AG04449 (cell line): Measurements from ENCODE around the gene DOHH.

Experiments
- CTCF ChIA-PET: fragments of 350-600 bp; formaldehyde crosslinking; extraction: SDS; loops from one replicate; lab custom pipeline; 2021; ENCODE audit warnings: antibody characterized with exemption; lab: Yijun Ruan, JAX
- POLR2A ChIA-PET: fragments of 400-600, 350-600 bp; formaldehyde crosslinking; extraction: SDS; loops from one replicate; lab custom pipeline; 2020; ENCODE audit warnings: antibody characterized with exemption, inconsistent platforms; lab: Yijun Ruan, JAX
- DNase-seq: peaks from one replicate; pipeline ENCODE4 v3.0.0-alpha.2; 2010; ENCODE audit warnings: low read depth, low spot score
- H3K4me3 ChIP-seq: 2 replicates; pipeline ENCODE4 v1.5.1; 2011; ENCODE audit warnings: low read depth, mild to moderate bottlenecking, control low read depth, low read length
- TF ChIP-seq, protein P1 (sequence below): IDR thresholded peaks from one replicate; pipeline ENCODE4 v1.5.1; 2011; ENCODE audit warnings: mild to moderate bottlenecking, moderate library complexity, low read length, control low read depth, inconsistent platforms; ENCODE audit not compliant: insufficient read depth; ENCODE audit errors: missing control alignments

Gene DOHH

GRCh38 chr19:3527238-3527910, 26.9 kb upstream of the DOHH start:
- CTCF ChIA-PET, result interaction anchor here (1.0 to 2.8 kb wide), 3 partner anchors 12 to 29 kb away, joined by 3 to 17 read pairs (median 3); no protein-coding TSS in a partner anchor
- no peak overlapping the region for H3K4me3 ChIP-seq
- TF ChIP-seq, protein P1, sequence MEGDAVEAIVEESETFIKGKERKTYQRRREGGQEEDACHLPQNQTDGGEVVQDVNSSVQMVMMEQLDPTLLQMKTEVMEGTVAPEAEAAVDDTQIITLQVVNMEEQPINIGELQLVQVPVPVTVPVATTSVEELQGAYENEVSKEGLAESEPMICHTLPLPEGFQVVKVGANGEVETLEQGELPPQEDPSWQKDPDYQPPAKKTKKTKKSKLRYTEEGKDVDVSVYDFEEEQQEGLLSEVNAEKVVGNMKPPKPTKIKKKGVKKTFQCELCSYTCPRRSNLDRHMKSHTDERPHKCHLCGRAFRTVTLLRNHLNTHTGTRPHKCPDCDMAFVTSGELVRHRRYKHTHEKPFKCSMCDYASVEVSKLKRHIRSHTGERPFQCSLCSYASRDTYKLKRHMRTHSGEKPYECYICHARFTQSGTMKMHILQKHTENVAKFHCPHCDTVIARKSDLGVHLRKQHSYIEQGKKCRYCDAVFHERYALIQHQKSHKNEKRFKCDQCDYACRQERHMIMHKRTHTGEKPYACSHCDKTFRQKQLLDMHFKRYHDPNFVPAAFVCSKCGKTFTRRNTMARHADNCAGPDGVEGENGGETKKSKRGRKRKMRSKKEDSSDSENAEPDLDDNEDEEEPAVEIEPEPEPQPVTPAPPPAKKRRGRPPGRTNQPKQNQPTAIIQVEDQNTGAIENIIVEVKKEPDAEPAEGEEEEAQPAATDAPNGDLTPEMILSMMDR, result no peak
- POLR2A ChIA-PET, result no interaction called here
- no peak for DNase-seq

DNA sequence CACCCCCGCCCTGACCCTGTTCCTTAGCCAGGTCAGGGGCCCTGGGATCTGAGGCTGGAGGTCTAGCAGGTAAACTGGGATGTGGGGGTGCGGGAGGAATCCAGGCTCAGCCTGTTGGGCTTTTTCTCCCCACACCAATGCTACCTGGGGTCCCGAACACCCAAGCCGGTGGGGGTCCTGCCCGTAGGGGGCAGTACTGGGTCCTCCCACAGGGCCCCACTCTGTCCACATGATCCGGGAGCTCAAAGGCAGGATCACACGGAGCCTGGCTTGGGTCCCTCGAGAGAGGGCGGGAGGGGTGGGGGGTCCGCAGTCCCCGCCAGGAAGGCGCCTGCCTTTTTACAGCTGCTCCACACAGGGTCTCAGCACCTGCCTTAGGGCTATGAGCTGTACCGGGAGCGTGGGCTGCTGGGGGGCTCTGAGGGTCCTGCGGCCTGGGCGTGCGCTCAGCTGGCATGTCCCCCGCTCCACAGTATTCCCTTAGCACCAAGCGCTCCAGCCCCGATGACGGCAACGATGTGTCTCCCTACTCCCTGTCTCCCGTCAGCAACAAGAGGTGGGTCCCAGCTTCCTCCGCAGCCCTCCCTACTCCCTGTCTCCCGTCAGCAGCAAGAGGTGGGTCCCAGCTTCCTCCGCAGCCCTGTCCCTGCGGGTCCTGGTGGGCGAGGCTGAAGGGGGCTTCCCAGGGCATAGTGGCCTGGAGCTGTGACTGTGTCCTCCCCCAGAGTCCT, 26.2 kb upstream of the DOHH start:
- TF ChIP-seq, protein P1, result no peak
- no peak for DNase-seq
- CTCF ChIA-PET, result interaction anchor here (1.0 to 2.8 kb wide), 3 partner anchors 12 to 30 kb away, joined by 3 to 17 read pairs (median 3); no protein-coding TSS in a partner anchor
- POLR2A ChIA-PET, result no interaction called here
- H3K4me3 ChIP-seq, result no peak overlapping the region

GRCh38 chr19:3524904-3525451, 24.5 kb upstream of the DOHH start:
- CTCF ChIA-PET, result interaction anchor here (1.3 kb wide), 1 partner anchor 20 kb away, joined by 5 read pairs; no protein-coding TSS in a partner anchor
- TF ChIP-seq, protein P1, result no peak
- DNase-seq, result no peak
- POLR2A ChIA-PET, result no interaction called here
- no peak overlapping the region for H3K4me3 ChIP-seq

GRCh38 chr19:3524078-3524842, 23.8 kb upstream of the DOHH start:
- POLR2A ChIA-PET, result no interaction called here
- TF ChIP-seq, protein P1, result no peak
- H3K4me3 ChIP-seq, result no peak overlapping the region
- CTCF ChIA-PET, result interaction anchor here (1.3 kb wide), 1 partner anchor 21 kb away, joined by 5 read pairs; no protein-coding TSS in a partner anchor
- DNase-seq, result no peak

- CTCF ChIA-PET, result interaction anchor here (0.6 to 1.3 kb wide), 2 partner anchors 21 to 25 kb away, joined by 3 to 5 read pairs; no protein-coding TSS in a partner anchor
Measured at GRCh38 chr19:3523361-3524077, 23.0 kb upstream of the DOHH start.

More at GRCh38 chr19:3523361-3524077, 23.0 kb upstream of the DOHH start:
- POLR2A ChIA-PET, result no interaction called here
- no peak overlapping the region for H3K4me3 ChIP-seq
- TF ChIP-seq, protein P1, result no peak
- DNase-seq, result no peak
